HepG2 (cell line): Measurements from ENCODE around the gene ITGAE. TPM values are rescaled to one million over a fixed set of nuclear protein-coding genes. Genes with fewer than 3 reads are reported as not detected.

Experiments used
- BORCS8-MEF2B ChIP-seq: sonication (generic); formaldehyde crosslinking; IDR thresholded peaks from 2 replicates; pipeline ENCODE4 v1.8.0; 2022; ENCODE audit warnings: mild to moderate bottlenecking, missing genetic modification reagents
- ELK4 ChIP-seq: sonication (generic); formaldehyde crosslinking; IDR thresholded peaks from 2 replicates; pipeline ENCODE4 v1.9.0; 2021; ENCODE audit warnings: missing genetic modification reagents, borderline replicate concordance
- JARID2 ChIP-seq: sonication (generic); formaldehyde crosslinking; IDR thresholded peaks from 2 replicates; pipeline ENCODE4 v1.8.1; 2023; ENCODE audit warnings: missing genetic modification reagents, inconsistent platforms; ENCODE audit not compliant: insufficient replicate concordance
- KAT2B ChIP-seq: fragments of 150-350 bp; IDR thresholded peaks from 2 replicates; pipeline ENCODE4 v1.6.1; 2014; ENCODE audit warnings: low read depth, low read length, borderline replicate concordance
- KLF13 ChIP-seq: sonication (generic); formaldehyde crosslinking; IDR thresholded peaks from 2 replicates; pipeline ENCODE4 v1.4.0; 2020; ENCODE audit warnings: mild to moderate bottlenecking, missing genetic modification reagents
- NR1H2 ChIP-seq: sonication (generic); formaldehyde crosslinking; IDR thresholded peaks from 2 replicates; pipeline ENCODE4 v1.8.1; 2022; ENCODE audit warnings: low read depth, missing genetic modification reagents, borderline replicate concordance
- NR2F6 ChIP-seq, 2 experiments: IDR thresholded peaks; 2 replicates each; pipeline ENCODE4 v1.6.1; 2016; ENCODE audit warnings: antibody characterized with exemption in 1 of 2, mild to moderate bottlenecking in 1 of 2
- PPARG ChIP-seq: conservative IDR thresholded peaks from 2 replicates; pipeline ENCODE4 v1.6.1; 2016; ENCODE audit warnings: missing biosample characterization, missing genetic modification reagents
- PRPF4 ChIP-seq: fragments of 200-400 bp; formaldehyde crosslinking; IDR thresholded peaks from 2 replicates; pipeline ENCODE4 v1.6.1; 2016; ENCODE audit warnings: low read length, low read depth; ENCODE audit not compliant: poor library complexity, severe bottlenecking
- RCOR2 ChIP-seq: IDR thresholded peaks from 2 replicates; pipeline ENCODE4 v1.6.1; 2016; ENCODE audit warnings: missing biosample characterization, missing genetic modification reagents
- RNF219 ChIP-seq: sonication (generic); formaldehyde crosslinking; IDR thresholded peaks from 2 replicates; pipeline ENCODE4 v1.5.0; 2020; ENCODE audit warnings: mild to moderate bottlenecking, missing genetic modification reagents
- RORA ChIP-seq: sonication (generic); formaldehyde crosslinking; IDR thresholded peaks from 2 replicates; pipeline ENCODE4 v1.5.0; 2020; ENCODE audit warnings: mild to moderate bottlenecking, missing genetic modification reagents, moderate library complexity
- SIN3A ChIP-seq: IDR thresholded peaks from 2 replicates; pipeline ENCODE4 v1.6.1; 2011; ENCODE audit warnings: low read depth, mild to moderate bottlenecking, control low read depth, low read length, borderline replicate concordance
- TGIF2 ChIP-seq: IDR thresholded peaks from 2 replicates; pipeline ENCODE4 v1.6.1; 2016; ENCODE audit warnings: control low read depth, missing compliant biosample characterization
- TOE1 ChIP-seq: sonication (generic); formaldehyde crosslinking; IDR thresholded peaks from 2 replicates; pipeline ENCODE4 v1.4.0; 2020; ENCODE audit warnings: mild to moderate bottlenecking, missing genetic modification reagents
- ZBTB33 ChIP-seq: sonication (generic); formaldehyde crosslinking; IDR thresholded peaks from 2 replicates; pipeline ENCODE4 v1.4.0; 2020; ENCODE audit warnings: missing genetic modification reagents
- ZFP62 ChIP-seq: sonication (generic); formaldehyde crosslinking; IDR thresholded peaks from 2 replicates; pipeline ENCODE4 v1.4.0; 2020; ENCODE audit warnings: missing genetic modification reagents
- ZNF263 ChIP-seq: sonication (generic); formaldehyde crosslinking; IDR thresholded peaks from 2 replicates; pipeline ENCODE4 v1.4.0; 2020; ENCODE audit warnings: missing genetic modification reagents
- ZNF513 ChIP-seq: sonication (generic); formaldehyde crosslinking; conservative IDR thresholded peaks from 2 replicates; pipeline ENCODE4 v1.5.0; 2020; ENCODE audit warnings: missing genetic modification reagents
- ZUFSP ChIP-seq: sonication (generic); formaldehyde crosslinking; IDR thresholded peaks from 2 replicates; pipeline ENCODE4 v1.9.0; 2021; ENCODE audit warnings: missing genetic modification reagents, mild to moderate bottlenecking, borderline replicate concordance
- polyA plus RNA-seq, 8 experiments: library from polyadenylated mRNA; depleted of rRNA in 3 of 8; stranded (reverse) in 7 of 8; unstranded in 1 of 8; fragments of >200 nt; fragmentation: Illumina TruSeq in 4 of 8; extraction: Trizol in 4 of 8; gene quantifications; 2 replicates each; pipeline versions ENCODE4 v1.2.1 to v1.2.3, GENCODE V29; 2011 to 2016; ENCODE audit warnings: low read depth in 4 of 8, missing spikeins in 1 of 8, mixed read lengths in 1 of 8; ENCODE audit not compliant: insufficient read depth in 1 of 8
- total RNA-seq, 5 experiments: library from RNA; depleted of rRNA; stranded (reverse); fragments of >200 nt; fragmentation: Illumina TruSeq; extraction: Trizol; gene quantifications; 2 replicates each; pipeline ENCODE4 v1.2.3, GENCODE V29; 2016; ENCODE audit warnings: low read depth in 1 of 5

The ITGAE gene
- total and polyA plus RNA-seq, 2 of the 13 experiments (the other 11 are each of a cell fraction or from before 2014, with no cell fraction given), result 42.3 to 49.0 TPM

GRCh38 chr17:3802461-3803307, 1.7 kb upstream of the ITGAE start (continued):
- TF ChIP-seq RORA (CRISPR knock-in tag) (no peak), NR2F6 (IDR thresholded peaks at IDR 0.05) (peak; percentile 92), NR2F6 (CRISPR knock-in tag; IDR thresholded peaks at IDR 0.05) (peak; percentile 96), ZFP62 (CRISPR knock-in tag) (no peak), ELK4 (CRISPR knock-in tag) (no peak), RCOR2 (peak; percentile 98), TGIF2 (peak; percentile 73; the same call in 1 of the 2 replicates), PPARG (CRISPR knock-in tag) (peak; percentile 87), ZUFSP (CRISPR knock-in tag) (no peak), BORCS8-MEF2B (peak; percentile 96), TOE1 (CRISPR knock-in tag) (no peak; the same call in 1 of the 2 replicates), ZNF513 (CRISPR knock-in tag) (no peak), ZBTB33 (CRISPR knock-in tag) (peak; percentile 90), JARID2 (peak; percentile 36), PRPF4 (no peak), KAT2B (no peak), KLF13 (CRISPR knock-in tag) (no peak), NR1H2 (CRISPR knock-in tag) (0 out of 2 replicates have a peak, but pooled peaks have one; percentile 50), RNF219 (CRISPR knock-in tag) (no peak), SIN3A (0 out of 2 replicates have a peak, but pooled peaks have one; percentile 46), ZNF263 (CRISPR knock-in tag) (peak; percentile 48; the same call in 1 of the 2 replicates)
